Prostate gland (tissue), 2 donors: ENCODE data around the gene HECTD3. TPM values are rescaled to one million over a fixed set of nuclear protein-coding genes. Genes with fewer than 3 reads are reported as not detected.
A peak's percentile ranks its signal among the peaks of the same experiment; 100 is the strongest.

Experiments
- DNase-seq: peaks from one replicate; pipeline ENCODE4 v3.0.0-alpha.2; 2019; ENCODE audit warnings: low spot score
- H3K27ac ChIP-seq, 2 donors: fragments of 200-600 bp; sonication (generic); 2 replicates each; pipeline ENCODE4 v1.5.1; 2017 to 2019
- H3K27me3 ChIP-seq: fragments of 200-600 bp; sonication (generic); replicated peaks from 2 replicates; pipeline ENCODE4 v1.5.1; 2019; ENCODE audit not compliant: insufficient read depth
- H3K36me3 ChIP-seq, 2 donors: fragments of 200-600 bp; sonication (generic); 1 replicate in 1 of 2; 2 replicates in 1 of 2; pipeline versions ENCODE4 v1.5.1 to v1.8.1; 2017 to 2019
- H3K4me1 ChIP-seq: fragments of 200-600 bp; sonication (generic); replicated peaks from 2 replicates; pipeline ENCODE4 v1.5.1; 2019
- H3K4me3 ChIP-seq, 2 donors: fragments of 200-600 bp; sonication (generic); 2 replicates each; pipeline ENCODE4 v1.5.1; 2017 to 2019
- H3K9me3 ChIP-seq: fragments of 200-600 bp; sonication (generic); 2 replicates; pipeline ENCODE4 v1.5.1; 2017
- POLR2A ChIP-seq: fragments of 450-650 bp; IDR thresholded peaks from one replicate; pipeline ENCODE4 v1.6.1; 2016; ENCODE audit warnings: antibody characterized with exemption, mild to moderate bottlenecking
- POLR2AphosphoS5 ChIP-seq: sonication (generic); formaldehyde crosslinking; IDR thresholded peaks from one replicate; pipeline ENCODE4 v1.6.1; 2017; ENCODE audit warnings: antibody characterized with exemption
- WGBS: methylation state at CpG from one replicate; pipeline ENCODE4 v1.1.5; 2018; 5-methylcytosine and 5-hydroxymethylcytosine counted together
- intact Hi-C: fragments of 100-400 bp; cut with DNase I; formaldehyde crosslinking; loops from one replicate; pipeline ENCODE4 v1.14.2; 2022
- total RNA-seq, 2 donors: library from RNA; depleted of rRNA; stranded (reverse); fragments of >200 nt; gene quantifications; one replicate each; pipeline ENCODE4 v1.1.0, GENCODE V29; 2016
- TF ChIP-seq, protein P1 (sequence below), 4 experiments: fragments of 200-600 bp in 2 of 4; fragments of 450-650 bp in 2 of 4; sonication (generic) in 2 of 4; IDR thresholded peaks; 1 replicate in 3 of 4; 2 replicates in 1 of 4; pipeline ENCODE4 v1.5.1; 2016 to 2019; ENCODE audit warnings: antibody characterized with exemption in 4 of 4, mild to moderate bottlenecking in 2 of 4, moderate library complexity in 2 of 4

Gene HECTD3
- total RNA-seq, 2 donors from 2014 or later, result 26.4 to 60.4 TPM

DNA sequence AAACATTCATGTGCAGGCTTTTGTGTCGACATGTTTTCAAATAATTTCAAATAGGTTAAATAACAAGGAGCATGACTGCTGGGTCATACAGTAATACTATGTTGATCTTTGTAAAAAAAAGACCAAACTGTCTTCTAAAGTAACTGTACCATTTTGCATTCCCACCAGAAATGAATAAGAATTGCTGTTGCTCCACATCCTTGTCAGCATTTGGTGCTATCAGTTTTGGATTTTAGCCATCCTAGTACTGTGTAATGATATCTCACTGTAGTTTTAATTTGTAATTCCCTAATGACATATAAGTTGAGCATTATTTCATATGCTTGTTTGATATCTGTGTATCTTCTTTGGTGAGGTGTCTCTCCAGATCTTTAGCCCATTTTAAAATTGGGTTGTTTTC, 12.5 kb upstream of the HECTD3 start:
- intact Hi-C loops, result no loop called here
- WGBS, result 98% methylated on average over 1 of the region's 1 CpG
- H3K9me3 ChIP-seq, result no peaks in the 10 kb centered on the region
- no peaks in the 10 kb centered on the region for H3K4me1 ChIP-seq
- no peaks in the 10 kb centered on the region for H3K27me3 ChIP-seq
- H3K4me3 ChIP-seq, result no peak overlapping the region
- TF ChIP-seq, protein P1, sequence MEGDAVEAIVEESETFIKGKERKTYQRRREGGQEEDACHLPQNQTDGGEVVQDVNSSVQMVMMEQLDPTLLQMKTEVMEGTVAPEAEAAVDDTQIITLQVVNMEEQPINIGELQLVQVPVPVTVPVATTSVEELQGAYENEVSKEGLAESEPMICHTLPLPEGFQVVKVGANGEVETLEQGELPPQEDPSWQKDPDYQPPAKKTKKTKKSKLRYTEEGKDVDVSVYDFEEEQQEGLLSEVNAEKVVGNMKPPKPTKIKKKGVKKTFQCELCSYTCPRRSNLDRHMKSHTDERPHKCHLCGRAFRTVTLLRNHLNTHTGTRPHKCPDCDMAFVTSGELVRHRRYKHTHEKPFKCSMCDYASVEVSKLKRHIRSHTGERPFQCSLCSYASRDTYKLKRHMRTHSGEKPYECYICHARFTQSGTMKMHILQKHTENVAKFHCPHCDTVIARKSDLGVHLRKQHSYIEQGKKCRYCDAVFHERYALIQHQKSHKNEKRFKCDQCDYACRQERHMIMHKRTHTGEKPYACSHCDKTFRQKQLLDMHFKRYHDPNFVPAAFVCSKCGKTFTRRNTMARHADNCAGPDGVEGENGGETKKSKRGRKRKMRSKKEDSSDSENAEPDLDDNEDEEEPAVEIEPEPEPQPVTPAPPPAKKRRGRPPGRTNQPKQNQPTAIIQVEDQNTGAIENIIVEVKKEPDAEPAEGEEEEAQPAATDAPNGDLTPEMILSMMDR (IDR thresholded peaks at IDR 0.05), result no peak
- no peak for TF ChIP-seq POLR2AphosphoS5
- H3K27ac ChIP-seq, result no peak overlapping the region
- no peaks in the 10 kb centered on the region for H3K36me3 ChIP-seq
- DNase-seq, result no peak

DNA sequence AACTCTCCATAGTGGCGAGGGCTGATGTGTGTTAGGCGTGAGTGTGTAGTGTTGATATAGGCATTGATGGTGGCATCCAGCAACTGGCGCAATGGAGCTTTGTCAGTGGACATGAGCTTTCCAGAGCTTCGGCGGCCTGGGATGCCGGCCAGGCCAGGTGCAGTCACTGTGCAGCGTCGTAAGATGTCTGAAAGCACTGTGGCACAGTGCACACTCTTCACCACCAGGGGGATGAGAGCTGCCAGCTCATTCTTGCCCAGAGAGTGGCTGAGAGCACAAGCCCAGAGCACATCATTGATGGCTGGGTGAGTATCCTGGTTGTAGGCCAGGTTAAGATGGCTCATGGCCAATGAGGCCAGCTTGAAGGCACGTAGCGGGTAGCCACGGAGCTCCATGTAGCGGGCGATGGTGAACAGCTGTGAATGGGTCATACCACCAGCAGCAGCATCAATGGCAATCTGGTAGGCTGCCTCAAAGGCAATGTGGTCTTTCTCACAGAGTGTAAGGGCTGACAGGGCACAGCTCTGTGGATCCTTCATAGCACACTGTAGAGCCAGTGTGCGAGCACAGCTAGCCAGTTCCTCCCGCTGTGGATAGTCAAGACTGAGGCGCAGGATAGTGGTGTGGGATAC, 7.6 kb upstream of the HECTD3 start:
- peak; percentile 67 for DNase-seq
- Histone ChIP-seq H3K27ac (no peak overlapping the region), H3K4me1 (no peaks in the 10 kb centered on the region), H3K9me3 (no peaks in the 10 kb centered on the region), H3K4me3 (no peak overlapping the region), H3K27me3 (no peaks in the 10 kb centered on the region), H3K36me3 (peaks cover 0 to 4% of the 10 kb centered on the region in 2 donors)
- TF ChIP-seq POLR2A (no peak), POLR2AphosphoS5 (peak; percentile 34)
- TF ChIP-seq, protein P1 (IDR thresholded peaks at IDR 0.05), result peak; percentile 60 to 90 (median 74)
- WGBS, result 53% methylated on average over 16 of the region's 16 CpGs
- intact Hi-C loops, result no loop called here

DNA sequence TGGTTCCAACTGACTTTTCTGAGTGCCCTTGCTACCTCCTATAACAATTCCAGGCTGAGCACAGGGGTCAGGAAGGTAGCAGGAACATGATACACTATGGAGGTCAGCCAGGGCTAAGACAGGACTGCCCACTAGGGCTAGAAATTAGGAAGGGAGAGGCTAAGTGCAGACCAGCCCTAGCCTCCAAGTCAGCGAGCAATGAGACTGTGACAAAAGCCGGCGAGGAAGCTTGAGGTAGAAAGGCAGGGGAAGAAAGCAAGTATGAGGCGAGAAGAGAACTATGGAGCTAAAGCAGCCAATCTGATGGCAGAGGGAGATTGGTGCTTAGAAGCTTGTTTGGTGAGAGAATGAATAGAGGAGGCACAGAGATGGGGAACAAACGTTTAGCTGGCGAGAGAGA, 5.6 kb upstream of the HECTD3 start:
- Histone ChIP-seq H3K4me3 (no peak overlapping the region), H3K36me3 (peaks cover 0 to 4% of the 10 kb centered on the region in 2 donors), H3K27me3 (no peaks in the 10 kb centered on the region), H3K9me3 (no peaks in the 10 kb centered on the region), H3K27ac (no peak overlapping the region), H3K4me1 (no peaks in the 10 kb centered on the region)
- DNase-seq, result no peak
- intact Hi-C loops, result no loop called here
- WGBS, result 66% methylated on average over 6 of the region's 6 CpGs
- TF ChIP-seq POLR2A (no peak), POLR2AphosphoS5 (no peak)
- TF ChIP-seq, protein P1 (IDR thresholded peaks at IDR 0.05), result no peak

DNA sequence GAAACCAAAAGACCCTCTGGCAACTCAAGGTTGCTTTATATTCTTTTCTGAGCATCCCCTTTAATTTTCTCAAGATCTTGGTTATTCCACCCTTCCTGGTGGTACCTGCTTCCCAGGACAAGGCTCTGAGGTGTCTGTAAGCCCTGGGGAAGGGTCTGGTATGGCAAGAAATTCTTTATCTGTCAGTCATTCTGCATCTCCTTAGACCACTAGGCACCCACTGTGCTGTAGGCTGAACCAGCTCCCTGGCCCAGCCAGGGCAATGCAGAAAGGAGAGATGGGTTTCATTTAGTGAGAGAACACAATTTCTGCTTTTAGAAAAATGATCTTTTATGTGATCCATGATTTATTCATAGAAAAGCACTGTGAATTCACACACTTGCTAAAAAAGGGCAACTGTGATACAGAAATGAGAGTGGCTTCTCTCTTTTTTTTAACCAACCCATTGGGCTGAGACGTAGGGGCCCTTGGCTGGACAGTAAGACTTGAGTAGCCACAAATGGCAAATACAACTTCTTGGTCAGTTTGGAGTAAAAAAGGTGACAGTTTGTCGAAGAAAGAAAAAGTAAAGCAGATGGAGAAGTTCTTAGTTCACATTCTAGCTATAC, 5.1 kb upstream of the HECTD3 start:
- TF ChIP-seq POLR2A (no peak), POLR2AphosphoS5 (no peak)
- TF ChIP-seq, protein P1 (IDR thresholded peaks at IDR 0.05), result no peak
- intact Hi-C loops, result no loop called here
- Histone ChIP-seq H3K4me1 (peaks cover 4% of the 10 kb centered on the region), H3K27ac (no peak overlapping the region), H3K36me3 (peaks cover 0 to 4% of the 10 kb centered on the region in 2 donors), H3K4me3 (no peak overlapping the region), H3K27me3 (no peaks in the 10 kb centered on the region), H3K9me3 (no peaks in the 10 kb centered on the region)
- 79% methylated on average over 2 of the region's 2 CpGs for WGBS
- no peak for DNase-seq

DNA sequence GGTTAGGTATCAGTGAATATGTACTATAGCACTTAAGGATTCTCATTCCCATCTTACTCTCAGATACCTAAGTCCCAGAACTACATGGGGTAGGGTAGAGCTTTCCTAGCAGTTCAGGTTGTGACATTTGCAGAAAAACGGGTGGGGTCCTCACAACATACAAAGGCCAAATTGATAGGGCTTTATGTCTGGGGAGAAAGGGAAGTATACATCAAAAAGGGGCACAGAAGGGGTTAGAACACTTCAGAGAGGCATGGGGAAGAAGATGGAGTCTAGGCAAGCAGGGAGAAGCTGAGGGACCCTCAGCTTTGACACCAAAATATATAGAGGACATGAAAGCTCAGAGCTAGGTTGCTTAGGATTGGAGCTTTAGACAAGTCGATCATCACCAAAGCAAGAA, 4.6 kb upstream of the HECTD3 start:
- Histone ChIP-seq H3K4me1 (peaks cover 4% of the 10 kb centered on the region), H3K9me3 (no peaks in the 10 kb centered on the region), H3K4me3 (no peak overlapping the region), H3K27ac (no peak overlapping the region), H3K36me3 (peaks cover 0 to 4% of the 10 kb centered on the region in 2 donors), H3K27me3 (no peaks in the 10 kb centered on the region)
- intact Hi-C loops, result no loop called here
- DNase-seq, result no peak
- WGBS, result 70% methylated on average over 2 of the region's 2 CpGs
- no peak for TF ChIP-seq POLR2A
- TF ChIP-seq POLR2AphosphoS5, result no peak
- TF ChIP-seq, protein P1 (IDR thresholded peaks at IDR 0.05), result no peak
